ENCODE results near the gene DLEU7. TPM values are rescaled to one million over a fixed set of nuclear protein-coding genes. Genes with fewer than 3 reads are reported as not detected.

Gene DLEU7
- total RNA-seq, 6 experiments from 2014 or later, result 0.12 to 0.38 (median 0.33) TPM; not detected in 3

DNA sequence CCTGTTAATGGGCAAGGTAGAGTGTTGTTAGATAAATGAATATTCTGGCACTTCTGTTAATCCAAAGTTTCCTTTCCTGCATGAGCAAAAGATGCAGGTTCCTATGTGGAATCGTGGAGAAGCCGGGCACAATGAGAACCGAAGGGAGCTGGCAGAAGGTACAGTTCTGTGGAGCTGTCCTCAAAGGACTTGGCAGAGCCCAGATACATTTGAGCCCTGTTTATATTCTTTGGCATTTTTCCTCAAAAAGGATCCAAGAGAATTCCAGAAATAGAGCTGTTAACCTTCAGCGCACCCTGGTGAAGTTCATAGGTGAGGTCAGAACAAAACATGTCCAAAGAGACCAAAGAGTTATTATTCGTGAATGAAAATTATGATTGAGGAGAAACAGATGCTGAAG, 4.0 kb upstream of the DLEU7 start:
- no peak for DNase-seq
- Histone ChIP-seq H3K36me3 (no peaks in the 10 kb centered on the region), H3K9me3 (no peaks in the 10 kb centered on the region), H3K27me3 (no peaks in the 10 kb centered on the region), H3K4me3 (no peak overlapping the region), H3K4me1 (peaks cover 0 to 12% (median 0%) of the 10 kb centered on the region in 4 donors), H3K27ac (no peak overlapping the region)
- WGBS (ENCODE audit: insufficient coverage, low coverage, low lambda C conversion rate, missing lambda C conversion rate), result 36% methylated on average over 5 of the region's 5 CpGs
- intact Hi-C loops (cut with DNase I), result no loop called here
- peak; percentile 27 to 90 (median 72) for ATAC-seq
- TF ChIP-seq, protein P1, sequence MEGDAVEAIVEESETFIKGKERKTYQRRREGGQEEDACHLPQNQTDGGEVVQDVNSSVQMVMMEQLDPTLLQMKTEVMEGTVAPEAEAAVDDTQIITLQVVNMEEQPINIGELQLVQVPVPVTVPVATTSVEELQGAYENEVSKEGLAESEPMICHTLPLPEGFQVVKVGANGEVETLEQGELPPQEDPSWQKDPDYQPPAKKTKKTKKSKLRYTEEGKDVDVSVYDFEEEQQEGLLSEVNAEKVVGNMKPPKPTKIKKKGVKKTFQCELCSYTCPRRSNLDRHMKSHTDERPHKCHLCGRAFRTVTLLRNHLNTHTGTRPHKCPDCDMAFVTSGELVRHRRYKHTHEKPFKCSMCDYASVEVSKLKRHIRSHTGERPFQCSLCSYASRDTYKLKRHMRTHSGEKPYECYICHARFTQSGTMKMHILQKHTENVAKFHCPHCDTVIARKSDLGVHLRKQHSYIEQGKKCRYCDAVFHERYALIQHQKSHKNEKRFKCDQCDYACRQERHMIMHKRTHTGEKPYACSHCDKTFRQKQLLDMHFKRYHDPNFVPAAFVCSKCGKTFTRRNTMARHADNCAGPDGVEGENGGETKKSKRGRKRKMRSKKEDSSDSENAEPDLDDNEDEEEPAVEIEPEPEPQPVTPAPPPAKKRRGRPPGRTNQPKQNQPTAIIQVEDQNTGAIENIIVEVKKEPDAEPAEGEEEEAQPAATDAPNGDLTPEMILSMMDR (IDR thresholded peaks at IDR 0.05), result no peak
- no peak for TF ChIP-seq POLR2A (IDR thresholded peaks at IDR 0.05)

DNA sequence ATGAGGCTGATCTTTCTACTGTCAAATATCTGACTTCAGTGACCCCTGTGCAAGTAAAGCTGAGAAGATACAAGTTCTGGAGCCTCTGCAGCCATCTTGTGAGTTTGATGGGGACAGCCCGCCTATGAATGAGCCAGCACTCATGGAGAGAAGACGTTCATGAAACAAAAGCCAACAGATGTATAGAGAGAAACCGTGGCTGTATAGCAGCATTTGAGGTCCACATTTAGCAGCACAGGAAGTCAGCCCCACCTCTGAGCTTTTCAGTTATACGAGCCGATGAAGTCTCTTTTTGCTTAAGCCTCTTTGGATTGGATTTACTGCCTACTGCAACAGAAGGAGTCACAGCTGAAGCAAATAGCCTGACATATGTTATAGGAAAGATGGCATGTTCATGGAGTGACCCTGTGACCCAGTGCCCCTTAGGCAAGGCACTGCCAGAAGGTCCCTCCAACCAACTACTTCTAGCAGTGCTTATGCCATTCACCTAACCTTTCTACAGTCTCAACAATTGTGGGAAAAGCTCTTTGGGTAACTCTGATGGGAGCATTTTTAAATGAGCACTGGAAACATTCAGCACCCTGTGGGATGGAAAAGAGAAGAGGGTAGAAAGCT, 3.5 kb upstream of the DLEU7 start:
- Histone ChIP-seq H3K4me1 (peaks cover 0 to 12% (median 0%) of the 10 kb centered on the region in 4 donors), H3K27ac (no peak overlapping the region), H3K4me3 (no peak overlapping the region), H3K27me3 (no peaks in the 10 kb centered on the region), H3K9me3 (no peaks in the 10 kb centered on the region), H3K36me3 (no peaks in the 10 kb centered on the region)
- no peak for DNase-seq
- WGBS (ENCODE audit: insufficient coverage, low coverage, low lambda C conversion rate, missing lambda C conversion rate), result 44% methylated on average over 4 of the region's 5 CpGs
- ATAC-seq, result no peak
- intact Hi-C loops (cut with DNase I), result no loop called here
- TF ChIP-seq, protein P1 (IDR thresholded peaks at IDR 0.05), result no peak
- no peak for TF ChIP-seq POLR2A (IDR thresholded peaks at IDR 0.05)

DNA sequence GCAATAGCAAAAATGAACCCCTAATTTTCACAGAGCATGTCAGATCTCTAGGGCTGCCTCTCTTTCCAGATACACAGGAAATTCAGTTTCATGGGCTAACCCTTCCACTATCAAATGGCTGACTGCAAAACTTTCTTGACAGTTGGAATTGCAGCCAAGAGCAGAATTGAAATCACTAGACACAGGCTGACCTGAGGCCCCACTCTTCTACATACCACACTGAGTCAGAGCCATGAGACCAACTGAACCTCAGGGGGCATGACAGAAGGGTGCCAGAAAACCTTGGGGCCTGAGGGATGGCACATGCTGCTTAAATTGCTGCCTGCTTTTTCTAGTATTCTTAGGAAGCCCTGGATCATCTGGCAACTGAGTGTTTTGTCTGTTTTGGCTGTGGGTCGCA, 1.7 kb upstream of the DLEU7 start:
- DNase-seq (no peak), ATAC-seq (no peak)
- Histone ChIP-seq H3K9me3 (no peaks in the 10 kb centered on the region), H3K4me1 (peaks cover 0 to 12% (median 0%) of the 10 kb centered on the region in 4 donors), H3K4me3 (no peak overlapping the region), H3K36me3 (no peaks in the 10 kb centered on the region), H3K27me3 (peaks cover 0 to 4% of the 10 kb centered on the region in 2 donors), H3K27ac (no peak overlapping the region)
- TF ChIP-seq POLR2A (IDR thresholded peaks at IDR 0.05), result no peak
- TF ChIP-seq, protein P1 (IDR thresholded peaks at IDR 0.05), result no peak
- intact Hi-C loops (cut with DNase I), result no loop called here
- 100% methylated on average over 1 of the region's 1 CpG for WGBS (ENCODE audit: insufficient coverage, low coverage, low lambda C conversion rate, missing lambda C conversion rate)

GRCh38 chr13:50844084-50844875, 788 bp upstream of the DLEU7 start:
- WGBS (ENCODE audit: insufficient coverage, low coverage, low lambda C conversion rate, missing lambda C conversion rate), result 81% methylated on average over 6 of the region's 6 CpGs
- H3K27me3 ChIP-seq, result peaks cover 0 to 4% of the 10 kb centered on the region in 2 donors
- DNase-seq, result no peak

More at GRCh38 chr13:50844084-50844875, 788 bp upstream of the DLEU7 start:
- TF ChIP-seq, protein P1 (IDR thresholded peaks at IDR 0.05), result no peak
- TF ChIP-seq POLR2A (IDR thresholded peaks at IDR 0.05), result no peak
- Histone ChIP-seq H3K4me1 (peaks cover 0 to 12% (median 0%) of the 10 kb centered on the region in 4 donors), H3K36me3 (no peaks in the 10 kb centered on the region), H3K9me3 (no peaks in the 10 kb centered on the region), H3K27ac (no peak overlapping the region), H3K4me3 (no peak overlapping the region)
- intact Hi-C loops (cut with DNase I), result no loop called here
- ATAC-seq, result no peak

Measured in right lobe of liver (tissue), 6 donors.